GM15510 (cell line): Measurements from ENCODE around the gene GALNT7.

ENCODE experiments used
- POLR2A ChIP-seq: IDR thresholded peaks from 3 replicates; pipeline ENCODE4 v1.6.1; 2011; ENCODE audit warnings: borderline replicate concordance; ENCODE audit not compliant: insufficient read length; ENCODE audit errors: extremely low read depth

Gene GALNT7

GRCh38 chr4:173257732-173258717 is 89.4 kb downstream of the GALNT7 start:
- no peak for TF ChIP-seq POLR2A

- no peak for TF ChIP-seq POLR2A
These were observed 90.3 kb downstream of the GALNT7 start for GRCh38 chr4:173258866-173259265.

GRCh38 chr4:173259310-173259709 is 90.7 kb downstream of the GALNT7 start:
- no peak for TF ChIP-seq POLR2A

- no peak for TF ChIP-seq POLR2A
These were observed 92.4 kb downstream of the GALNT7 start for GRCh38 chr4:173261052-173261451.

- TF ChIP-seq POLR2A = no peak
These were observed 93.8 kb downstream of the GALNT7 start for GRCh38 chr4:173262375-173262774.

- TF ChIP-seq POLR2A = no peak
These were observed 95.6 kb downstream of the GALNT7 start for GRCh38 chr4:173264245-173264644.

- TF ChIP-seq POLR2A = no peak
These were observed 96.1 kb downstream of the GALNT7 start for GRCh38 chr4:173264684-173265185.

- TF ChIP-seq POLR2A = no peak
These were observed 97.1 kb downstream of the GALNT7 start for GRCh38 chr4:173265751-173266150.

- TF ChIP-seq POLR2A = no peak
These were observed 99.1 kb downstream of the GALNT7 start for GRCh38 chr4:173267711-173268110.

- no peak for TF ChIP-seq POLR2A
These were observed 100.7 kb downstream of the GALNT7 start for GRCh38 chr4:173269280-173269679.

- TF ChIP-seq POLR2A = no peak
These were observed 101.9 kb downstream of the GALNT7 start for GRCh38 chr4:173270312-173271027.

- TF ChIP-seq POLR2A = no peak
These were observed 103.7 kb downstream of the GALNT7 start for GRCh38 chr4:173272314-173272713.

- no peak for TF ChIP-seq POLR2A
These were observed 104.4 kb downstream of the GALNT7 start for GRCh38 chr4:173272996-173273395.

- TF ChIP-seq POLR2A = no peak
These were observed 105.3 kb downstream of the GALNT7 start for GRCh38 chr4:173273941-173274340.

GRCh38 chr4:173274744-173275143 is 106.1 kb downstream of the GALNT7 start:
- no peak for TF ChIP-seq POLR2A

- no peak for TF ChIP-seq POLR2A
These were observed 106.5 kb downstream of the GALNT7 start for GRCh38 chr4:173275150-173275549.

GRCh38 chr4:173277340-173277739 is 108.7 kb downstream of the GALNT7 start:
- TF ChIP-seq POLR2A = no peak

- no peak for TF ChIP-seq POLR2A
These were observed 112.4 kb downstream of the GALNT7 start for GRCh38 chr4:173280998-173281397.
